BLaER1 (cell line): ENCODE data around the gene CENPB.
A peak's percentile ranks its signal among the peaks of the same experiment; 100 is the strongest.
"Not testable (repeated sequence)": the region's sequence is repeated elsewhere in the genome, so short reads cannot be mapped to it uniquely, and the experiment has no call there.

ENCODE experiments used
- H3K27ac ChIP-seq: shearing (Covaris generic); formaldehyde crosslinking; 2 replicates; pipeline ENCODE4 v1.8.1; 2022
- H3K27me3 ChIP-seq: shearing (Covaris generic); formaldehyde crosslinking; 2 replicates; pipeline ENCODE4 v1.8.1; 2022
- H3K36me3 ChIP-seq: shearing (Covaris generic); formaldehyde crosslinking; 2 replicates; pipeline ENCODE4 v1.8.1; 2022
- H3K4me1 ChIP-seq: shearing (Covaris generic); formaldehyde crosslinking; 2 replicates; pipeline ENCODE4 v1.8.1; 2022
- H3K4me2 ChIP-seq: shearing (Covaris generic); formaldehyde crosslinking; 2 replicates; pipeline ENCODE4 v1.8.1; 2022
- H3K4me3 ChIP-seq: shearing (Covaris generic); formaldehyde crosslinking; 2 replicates; pipeline ENCODE4 v1.8.1; 2022
- H3K9ac ChIP-seq: shearing (Covaris generic); formaldehyde crosslinking; 2 replicates; pipeline ENCODE4 v1.8.1; 2022
- H3K9me3 ChIP-seq: shearing (Covaris generic); formaldehyde crosslinking; 2 replicates; pipeline ENCODE4 v1.8.1; 2022
- H4K20me1 ChIP-seq: shearing (Covaris generic); formaldehyde crosslinking; 2 replicates; pipeline ENCODE4 v1.8.1; 2022
- Cebpa-rat ChIP-seq: shearing (Covaris generic); IDR thresholded peaks from 2 replicates; pipeline ENCODE4 v1.8.1; 2022

Gene CENPB

DNA sequence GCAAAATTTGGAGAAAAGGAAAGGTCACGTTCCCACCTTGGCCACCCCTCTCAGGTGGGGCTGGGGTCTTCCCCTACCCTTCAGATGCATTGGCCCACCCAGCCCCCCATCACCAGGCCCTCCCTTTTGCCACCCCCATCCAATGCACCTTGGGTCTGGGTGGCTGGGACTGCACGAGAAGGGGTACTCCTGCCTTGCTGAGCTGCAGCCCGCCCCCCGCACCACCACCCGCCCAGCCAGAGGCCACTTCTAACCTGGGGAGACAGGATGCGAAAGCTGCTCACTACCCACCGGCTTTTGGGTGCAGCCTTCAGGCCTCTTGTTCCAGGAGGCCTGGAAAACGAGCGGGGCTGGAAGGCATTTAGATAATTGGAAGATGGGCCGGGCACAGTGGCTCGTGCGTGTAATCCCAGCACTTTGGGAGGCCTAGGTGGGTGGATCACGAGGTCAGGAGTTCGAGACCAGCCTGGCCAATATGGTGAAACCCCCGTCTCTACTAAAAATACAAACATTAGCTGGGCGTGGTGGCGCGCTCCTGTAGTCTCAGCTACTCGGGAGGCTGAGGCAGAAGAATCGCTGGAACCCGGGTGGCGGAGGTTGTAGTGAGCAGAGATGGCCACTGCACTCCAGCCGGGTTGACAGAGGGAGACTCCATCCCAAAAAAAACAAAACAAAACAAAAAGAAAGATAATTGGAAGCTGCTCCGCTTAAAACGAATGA is 8.3 kb upstream of the CENPB start:
- H3K27me3 ChIP-seq = no peaks in the 10 kb centered on the region
- peaks cover 44% of the 10 kb centered on the region for H3K4me1 ChIP-seq
- peaks cover 17% of the 10 kb centered on the region for H3K36me3 ChIP-seq
- peak overlapping the region; percentile 87 for H3K4me2 ChIP-seq
- no peaks in the 10 kb centered on the region for H3K9me3 ChIP-seq
- no peak for TF ChIP-seq Cebpa-rat
- H3K9ac ChIP-seq = peak overlapping the region; percentile 83; the same call in 1 of the 2 replicates
- peak overlapping the region; percentile 80 for H3K4me3 ChIP-seq
- peaks cover 7% of the 10 kb centered on the region; the same call in 1 of the 2 replicates for H4K20me1 ChIP-seq
- peak overlapping the region; percentile 87; the same call in 1 of the 2 replicates for H3K27ac ChIP-seq

- H3K27ac ChIP-seq, H3K4me3 ChIP-seq, H4K20me1 ChIP-seq, H3K9me3 ChIP-seq, H3K27me3 ChIP-seq, H3K9ac ChIP-seq, H3K4me2 ChIP-seq: not testable (repeated sequence)
- Histone ChIP-seq H3K36me3 (peaks cover 13% of the 10 kb centered on the region), H3K4me1 (peaks cover 37% of the 10 kb centered on the region)
Measured at GRCh38 chr20:3794168-3794567, 7.6 kb upstream of the CENPB start.

- not testable (repeated sequence) for H3K9me3 ChIP-seq, H3K27ac ChIP-seq, H3K4me3 ChIP-seq, H3K4me2 ChIP-seq, H3K9ac ChIP-seq, H3K27me3 ChIP-seq
- Histone ChIP-seq H4K20me1 (peaks cover 19% of the 10 kb centered on the region), H3K4me1 (peaks cover 31% of the 10 kb centered on the region), H3K36me3 (peaks cover 12% of the 10 kb centered on the region)
Measured at GRCh38 chr20:3789201-3789600, 2.7 kb upstream of the CENPB start.

- Histone ChIP-seq H3K4me2 (no peak overlapping the region), H3K27me3 (no peaks in the 10 kb centered on the region), H4K20me1 (peaks cover 24% of the 10 kb centered on the region), H3K4me3 (no peak overlapping the region), H3K27ac (no peak overlapping the region), H3K9ac (no peak overlapping the region), H3K4me1 (peaks cover 34% of the 10 kb centered on the region), H3K9me3 (no peaks in the 10 kb centered on the region), H3K36me3 (peaks cover 14% of the 10 kb centered on the region)
- TF ChIP-seq Cebpa-rat = no peak
Measured at GRCh38 chr20:3788685-3789155, 2.2 kb upstream of the CENPB start.

DNA sequence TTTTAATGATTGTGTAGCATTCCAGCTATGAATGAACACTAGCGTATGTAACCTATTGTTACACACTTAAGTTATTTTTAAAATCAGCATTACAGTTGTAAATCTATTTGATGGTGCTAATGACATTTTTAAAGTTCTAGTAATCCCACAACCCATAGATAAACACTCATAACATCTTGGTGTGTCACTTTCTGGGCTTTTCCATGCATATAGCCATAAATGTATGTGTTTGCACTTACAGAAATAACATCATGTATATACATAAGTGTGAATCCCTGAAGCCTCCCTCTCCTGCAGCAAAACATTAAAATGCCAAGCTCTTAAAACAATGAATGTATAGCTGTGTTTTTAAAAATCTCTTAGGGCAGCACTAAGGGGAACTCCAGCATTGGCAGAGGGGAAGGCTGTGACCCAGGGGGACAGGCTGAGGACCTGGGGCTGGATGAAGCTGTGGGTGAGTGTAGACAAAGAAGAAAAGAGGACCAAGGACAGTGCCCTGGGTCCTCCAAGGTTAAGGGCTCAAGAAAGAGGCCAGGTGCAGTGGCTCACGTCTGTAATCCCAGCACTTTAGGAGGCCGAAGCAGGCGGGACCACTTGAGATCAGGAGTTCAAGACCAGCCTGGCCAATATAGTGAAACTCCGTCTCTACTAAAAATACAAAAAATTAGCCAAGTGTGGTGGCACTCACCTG is 929 bp upstream of the CENPB start:
- no peaks in the 10 kb centered on the region for H3K9me3 ChIP-seq
- H3K4me3 ChIP-seq = peak overlapping the region; percentile 89
- H3K27ac ChIP-seq = 0 out of 2 replicates have a peak overlapping the region, but pooled peaks have one; percentile 18
- H4K20me1 ChIP-seq = peaks cover 36% of the 10 kb centered on the region
- H3K9ac ChIP-seq = peak overlapping the region; percentile 93
- peak overlapping the region; percentile 76 for H3K4me2 ChIP-seq
- peaks cover 38% of the 10 kb centered on the region for H3K4me1 ChIP-seq
- no peak for TF ChIP-seq Cebpa-rat
- H3K36me3 ChIP-seq = peaks cover 19% of the 10 kb centered on the region
- H3K27me3 ChIP-seq = no peaks in the 10 kb centered on the region

GRCh38 chr20:3786126-3786484 is 435 bp downstream of the CENPB start:
- Histone ChIP-seq H3K9me3 (no peaks in the 10 kb centered on the region), H3K27me3 (no peaks in the 10 kb centered on the region; the same call in 1 of the 2 replicates), H3K9ac (peak overlapping the region; percentile 93), H3K4me2 (peak overlapping the region; percentile 92), H3K27ac (peak overlapping the region; percentile 92), H3K36me3 (peaks cover 19% of the 10 kb centered on the region), H3K4me3 (peak overlapping the region; percentile 89), H4K20me1 (peaks cover 48% of the 10 kb centered on the region), H3K4me1 (peaks cover 44% of the 10 kb centered on the region)
- TF ChIP-seq Cebpa-rat = no peak

DNA sequence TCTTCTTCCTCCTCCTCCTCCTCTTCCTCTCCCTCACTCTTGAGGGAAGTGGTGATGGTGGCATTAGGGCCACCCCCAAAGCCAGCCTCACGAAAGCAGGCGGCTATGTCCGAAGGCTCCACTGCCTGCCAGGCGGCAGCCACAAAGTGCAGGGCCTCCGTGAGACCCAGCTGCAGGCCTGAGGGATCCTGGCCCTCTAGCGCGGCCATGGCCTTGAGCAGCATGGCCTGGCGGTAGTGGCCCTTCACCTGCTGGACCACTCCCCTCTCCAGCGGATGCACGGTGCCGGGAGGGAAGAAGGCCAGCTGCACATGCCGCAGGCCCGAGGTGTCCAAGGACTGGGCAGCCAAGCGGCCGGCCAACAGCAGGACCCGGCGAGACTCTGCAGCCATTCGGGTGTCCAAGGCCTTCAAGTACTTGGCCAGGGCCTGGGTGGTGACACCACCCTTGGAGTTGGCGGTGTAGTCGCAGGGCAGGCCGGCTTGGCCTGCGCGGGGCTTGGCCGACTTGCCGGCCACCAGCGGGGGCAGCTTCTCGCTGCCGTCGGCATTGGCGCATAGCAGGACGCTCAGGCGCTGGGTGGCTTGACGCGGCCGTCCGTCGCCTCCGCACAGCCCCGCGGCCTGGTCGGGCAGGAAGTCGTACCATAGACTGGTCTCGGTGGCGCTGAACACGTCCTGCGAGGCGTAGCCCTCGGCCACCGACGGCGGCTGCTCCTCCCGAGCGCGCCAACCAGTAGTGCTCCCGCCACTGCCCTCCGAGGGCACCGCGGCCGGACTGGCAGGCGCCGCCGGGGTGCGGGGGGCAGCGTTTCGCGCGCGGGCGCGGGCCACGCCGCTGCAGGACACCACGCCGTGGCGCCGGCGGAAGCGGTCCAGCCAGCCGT is 1.1 kb downstream of the CENPB start:
- TF ChIP-seq Cebpa-rat = no peak
- Histone ChIP-seq H3K4me3 (peak overlapping the region; percentile 89), H3K4me1 (peaks cover 50% of the 10 kb centered on the region), H3K4me2 (peak overlapping the region; percentile 92), H3K36me3 (peaks cover 19% of the 10 kb centered on the region), H3K27ac (peak overlapping the region; percentile 92), H3K27me3 (peaks cover 6% of the 10 kb centered on the region), H4K20me1 (peaks cover 54% of the 10 kb centered on the region), H3K9me3 (no peaks in the 10 kb centered on the region), H3K9ac (peak overlapping the region; percentile 93)

DNA sequence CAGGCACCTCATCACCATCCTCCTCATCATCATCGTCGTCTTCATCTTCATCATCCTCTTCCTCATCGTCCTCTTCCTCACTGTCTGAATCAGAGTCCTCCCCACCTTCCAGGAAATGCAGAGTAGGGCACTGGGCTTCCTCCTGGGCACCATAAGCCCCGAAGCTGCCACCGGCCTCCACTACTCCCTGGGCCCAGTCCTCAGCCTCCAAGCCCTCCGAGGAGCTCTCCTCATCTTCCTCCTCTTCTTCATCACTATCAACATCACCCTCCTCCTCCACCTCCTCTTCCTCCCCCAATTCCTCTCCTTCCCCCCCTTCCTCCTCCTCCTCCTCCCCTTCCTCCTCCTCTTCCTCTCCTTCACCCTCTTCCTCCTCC is 1.7 kb downstream of the CENPB start:
- H4K20me1 ChIP-seq = peaks cover 57% of the 10 kb centered on the region
- H3K9ac ChIP-seq = no peak overlapping the region
- H3K4me1 ChIP-seq = peaks cover 52% of the 10 kb centered on the region
- peaks cover 19% of the 10 kb centered on the region for H3K36me3 ChIP-seq
- no peak overlapping the region for H3K27ac ChIP-seq
- H3K9me3 ChIP-seq = no peaks in the 10 kb centered on the region
- H3K4me3 ChIP-seq = peak overlapping the region; percentile 89; the same call in 1 of the 2 replicates
- TF ChIP-seq Cebpa-rat = no peak
- peaks cover 12% of the 10 kb centered on the region for H3K27me3 ChIP-seq
- H3K4me2 ChIP-seq = peak overlapping the region; percentile 92

GRCh38 chr20:3784216-3784853 is 2.2 kb downstream of the CENPB start:
- Histone ChIP-seq H3K27ac (no peak overlapping the region), H3K4me1 (peaks cover 52% of the 10 kb centered on the region), H3K27me3 (peaks cover 18% of the 10 kb centered on the region), H3K9ac (no peak overlapping the region), H3K4me3 (no peak overlapping the region), H3K9me3 (no peaks in the 10 kb centered on the region), H3K36me3 (peaks cover 19% of the 10 kb centered on the region), H3K4me2 (peak overlapping the region; percentile 92), H4K20me1 (peaks cover 57% of the 10 kb centered on the region)
- TF ChIP-seq Cebpa-rat = no peak
